ENCODE measurements around the gene TOLLIP.

Gene TOLLIP

GRCh38 chr11:1231396-1232020 is 77.9 kb downstream of the TOLLIP start:
- no peak for DNase-seq (ENCODE audit: low read depth)

- DNase-seq (ENCODE audit: low read depth) = no peak
Measured at GRCh38 chr11:1230456-1231395, 78.7 kb downstream of the TOLLIP start.

- DNase-seq (ENCODE audit: low read depth) = no peak
Measured at GRCh38 chr11:1230121-1230455, 79.3 kb downstream of the TOLLIP start.

- DNase-seq (ENCODE audit: low read depth) = no peak
Measured at GRCh38 chr11:1229471-1230120, 79.8 kb downstream of the TOLLIP start.

- DNase-seq (ENCODE audit: low read depth) = no peak
Measured at GRCh38 chr11:1228921-1229451, 80.4 kb downstream of the TOLLIP start.

GRCh38 chr11:1228101-1228821 is 81.2 kb downstream of the TOLLIP start:
- DNase-seq (ENCODE audit: low read depth) = no peak

GRCh38 chr11:1227551-1228100 is 81.8 kb downstream of the TOLLIP start:
- DNase-seq (ENCODE audit: low read depth) = no peak

- no peak for DNase-seq (ENCODE audit: low read depth)
Measured at GRCh38 chr11:1226986-1227550, 82.4 kb downstream of the TOLLIP start.

GRCh38 chr11:1226226-1226985 is 83.0 kb downstream of the TOLLIP start:
- DNase-seq (ENCODE audit: low read depth) = no peak

GRCh38 chr11:1225386-1226225 is 83.8 kb downstream of the TOLLIP start:
- no peak for DNase-seq (ENCODE audit: low read depth)

GRCh38 chr11:1224491-1225385 is 84.7 kb downstream of the TOLLIP start:
- DNase-seq (ENCODE audit: low read depth) = no peak

Data from activated T-cell treated with anti-CD3 and anti-CD28 coated beads for 48 hours (primary cell).